SK-N-SH (cell line): ENCODE results near the gene CLEC16A. TPM values are rescaled to one million over a fixed set of nuclear protein-coding genes. Genes with fewer than 3 reads are reported as not detected.
"Not testable (repeated sequence)": the region's sequence is repeated elsewhere in the genome, so short reads cannot be mapped to it uniquely, and the experiment has no call there.

Source experiments
- CTCF ChIA-PET: fragments of 300-600, 350-600 bp; formaldehyde crosslinking; extraction: SDS; loops from one replicate; lab custom pipeline; 2021; lab: Yijun Ruan, JAX
- POLR2A ChIA-PET: fragments of 350-600 bp; sonication (Branson Sonifier 250); formaldehyde crosslinking; extraction: SDS; loops from one replicate; lab custom pipeline; 2020; ENCODE audit warnings: antibody characterized with exemption, inconsistent platforms; lab: Yijun Ruan, JAX
- DNase-seq: peaks from one replicate; pipeline ENCODE4 v3.0.0; 2012
- H2AFZ ChIP-seq: fragments of 200-600 bp; sonication (generic); 2 replicates; pipeline ENCODE4 v1.8.1; 2016; ENCODE audit warnings: antibody characterized with exemption, mild to moderate bottlenecking, low read depth
- H3F3A ChIP-seq: fragments of 200-600 bp; sonication (generic); replicated peaks from 2 replicates; pipeline ENCODE3; 2016; ENCODE audit warnings: antibody characterized with exemption, mild to moderate bottlenecking; ENCODE audit not compliant: insufficient read depth
- H3K27ac ChIP-seq, 2 experiments: fragments of 200-500 bp in 1 of 2; fragments of 200-600 bp in 1 of 2; sonication (Bioruptor generic) in 1 of 2; sonication (generic), shearing (Covaris generic) in 1 of 2; 2 replicates each; pipeline versions ENCODE4 v1.5.1 to v1.6.1; 2014 to 2016; ENCODE audit warnings: low read depth in 2 of 2, inconsistent platforms in 1 of 2, low read length in 1 of 2, mild to moderate bottlenecking in 1 of 2, mixed read lengths in 1 of 2
- H3K27me3 ChIP-seq: fragments of 200-600 bp; sonication (generic), shearing (Covaris generic); 2 replicates; pipeline ENCODE4 v1.6.1; 2016; ENCODE audit warnings: mixed run types; ENCODE audit not compliant: insufficient read depth
- H3K36me3 ChIP-seq, 2 experiments: fragments of 200-500 bp in 1 of 2; fragments of 200-600 bp in 1 of 2; sonication (Bioruptor generic) in 1 of 2; sonication (generic) in 1 of 2; replicated peaks in 1 of 2; 2 replicates each; pipeline versions ENCODE3 to v1.5.1; 2014 to 2016; ENCODE audit warnings: low read length in 1 of 2, mild to moderate bottlenecking in 1 of 2; ENCODE audit not compliant: insufficient read depth in 2 of 2, control insufficient read depth in 1 of 2
- H3K4me1 ChIP-seq, 2 experiments: fragments of 200-500 bp in 1 of 2; fragments of 200-600 bp in 1 of 2; sonication (Bioruptor generic) in 1 of 2; sonication (generic), shearing (Covaris generic) in 1 of 2; 2 replicates each; pipeline versions ENCODE4 v1.5.1 to v1.6.1; 2014 to 2016; ENCODE audit warnings: low read depth in 1 of 2, low read length in 1 of 2, mixed run types in 1 of 2; ENCODE audit not compliant: insufficient read depth in 2 of 2, control insufficient read depth in 1 of 2
- H3K4me2 ChIP-seq: fragments of 200-600 bp; sonication (generic), shearing (Covaris generic); 2 replicates; pipeline ENCODE4 v1.6.1; 2017; ENCODE audit warnings: mixed run types
- H3K4me3 ChIP-seq, 2 experiments: fragments of 200-500 bp in 1 of 2; fragments of 200-600 bp in 1 of 2; sonication (Bioruptor generic) in 1 of 2; sonication (generic), shearing (Covaris generic) in 1 of 2; 2 replicates each; pipeline versions ENCODE4 v1.5.1 to v1.8.1; 2014 to 2016; ENCODE audit warnings: low read depth in 2 of 2, inconsistent platforms in 1 of 2, low read length in 1 of 2, mild to moderate bottlenecking in 1 of 2, mixed read lengths in 1 of 2, moderate library complexity in 1 of 2
- H3K79me2 ChIP-seq: fragments of 200-600 bp; sonication (generic); 2 replicates; pipeline ENCODE4 v1.8.1; 2017; ENCODE audit warnings: mild to moderate bottlenecking; ENCODE audit not compliant: insufficient read depth
- H3K9ac ChIP-seq: fragments of 200-600 bp; sonication (generic); 2 replicates; pipeline ENCODE4 v1.6.1; 2017; ENCODE audit warnings: mixed run types
- H3K9me2 ChIP-seq: fragments of 200-600 bp; sonication (generic); 2 replicates; pipeline ENCODE4 v1.6.1; 2017; ENCODE audit warnings: mixed run types
- H3K9me3 ChIP-seq: fragments of 200-600 bp; sonication (generic); 2 replicates; pipeline ENCODE4 v1.6.1; 2017; ENCODE audit warnings: mixed run types, mild to moderate bottlenecking, moderate library complexity
- H4K20me1 ChIP-seq: fragments of 200-600 bp; sonication (generic); 2 replicates; pipeline ENCODE4 v1.6.1; 2017; ENCODE audit warnings: mild to moderate bottlenecking, mixed run types; ENCODE audit not compliant: insufficient read depth
- CTCF ChIP-seq: fragments of 200-600 bp; sonication (generic); IDR thresholded peaks from 2 replicates; pipeline ENCODE4 v1.6.1; 2017; ENCODE audit warnings: antibody characterized with exemption, mild to moderate bottlenecking, moderate library complexity
- ELF1 ChIP-seq: IDR thresholded peaks from 2 replicates; pipeline ENCODE4 v1.4.0; 2012
- EZH2phosphoT487 ChIP-seq: fragments of 200-600 bp; sonication (generic); IDR thresholded peaks from 2 replicates; pipeline ENCODE4 v1.6.1; 2017; ENCODE audit warnings: low read depth, mixed run types, mild to moderate bottlenecking, antibody characterized with exemption, moderate library complexity, borderline replicate concordance
- GABPA ChIP-seq: IDR thresholded peaks from 2 replicates; pipeline ENCODE4 v1.4.0; 2012; ENCODE audit warnings: low read depth, mild to moderate bottlenecking
- MXI1 ChIP-seq: IDR thresholded peaks from 2 replicates; pipeline ENCODE4 v1.6.1; 2012; ENCODE audit warnings: mild to moderate bottlenecking, low read depth, low read length, improper control_type of control experiment
- RAD21 ChIP-seq: IDR thresholded peaks from 2 replicates; pipeline ENCODE4 v1.6.1; 2012; ENCODE audit warnings: mild to moderate bottlenecking, low read length
- RXRA ChIP-seq: IDR thresholded peaks from 2 replicates; pipeline ENCODE4 v1.4.0; 2012; ENCODE audit warnings: low read depth, mild to moderate bottlenecking, borderline replicate concordance
- SMC3 ChIP-seq: IDR thresholded peaks from 2 replicates; pipeline ENCODE4 v1.6.1; 2012; ENCODE audit warnings: low read depth, low read length, improper control_type of control experiment
- USF1 ChIP-seq: IDR thresholded peaks from 2 replicates; pipeline ENCODE4 v1.4.0; 2012; ENCODE audit warnings: low read depth, borderline replicate concordance
- WGBS: methylation state at CpG from one replicate; pipeline ENCODE4 v1.1.6; 2017; ENCODE audit warnings: low lambda C conversion rate; 5-methylcytosine and 5-hydroxymethylcytosine counted together
- polyA plus RNA-seq, 3 experiments: library from polyadenylated mRNA; depleted of rRNA; stranded (reverse); fragments of >200 nt; gene quantifications; 2 replicates each; pipeline ENCODE4 v1.2.3, GENCODE V29; 2012

CLEC16A gene
- polyA plus RNA-seq, 1 of the 3 experiments (the other 2 are of a cell fraction): 13.7 TPM

GRCh38 chr16:11101695-11102522 lies 157.5 kb downstream of the CLEC16A start:
- no peaks in the 10 kb centered on the region for H3K27me3 ChIP-seq
- H3K9me2 ChIP-seq: no peaks in the 10 kb centered on the region
- no peaks in the 10 kb centered on the region for H3K36me3 ChIP-seq
- no peaks in the 10 kb centered on the region for H4K20me1 ChIP-seq
- H3K9me3 ChIP-seq: no peaks in the 10 kb centered on the region
- peaks cover 29% of the 10 kb centered on the region for H3F3A ChIP-seq
- no peak for DNase-seq
- H3K9ac ChIP-seq: no peak overlapping the region
- H3K79me2 ChIP-seq: no peaks in the 10 kb centered on the region
- CTCF ChIA-PET: interaction anchor here (0.7 to 1.6 kb wide), 10 partner anchors 14 to 155 kb away, joined by 3 to 13 read pairs (median 4); partner anchors contain the start of gene SOCS1
- H3K27ac ChIP-seq: no peak overlapping the region
- TF ChIP-seq RXRA (no peak), ELF1 (no peak), RAD21 (peak; percentile 40), GABPA (no peak), SMC3 (no peak), MXI1 (no peak), CTCF (peak; percentile 24; the same call in 1 of the 2 replicates)
- POLR2A ChIA-PET: interaction anchor here (1.0 kb wide), 1 partner anchor 154 kb away, joined by 3 read pairs; the partner anchor contains the start of gene SOCS1
- no peak overlapping the region for H3K4me3 ChIP-seq
- no peak overlapping the region for H3K4me2 ChIP-seq
- H2AFZ ChIP-seq: no peak overlapping the region
- H3K4me1 ChIP-seq: peaks cover 30 to 31% of the 10 kb centered on the region in 2 experiments
- WGBS: 73% methylated on average over 9 of the region's 9 CpGs

- TF ChIP-seq USF1: no peak
- no peak for TF ChIP-seq EZH2phosphoT487
- TF ChIP-seq CTCF: no peak
- peaks cover 26% of the 10 kb centered on the region in 2 experiments for H3K4me1 ChIP-seq
- POLR2A ChIA-PET: interaction anchor here (1.0 kb wide), 1 partner anchor 153 kb away, joined by 3 read pairs; the partner anchor contains the start of gene SOCS1
These were observed 158.1 kb downstream of the CLEC16A start for GRCh38 chr16:11102523-11102898.

GRCh38 chr16:11103301-11103700 lies 158.9 kb downstream of the CLEC16A start:
- DNase-seq, H4K20me1 ChIP-seq, H3K9ac ChIP-seq, H3K9me3 ChIP-seq, H2AFZ ChIP-seq, H3K27me3 ChIP-seq, H3K4me3 ChIP-seq, H3K36me3 ChIP-seq, H3K79me2 ChIP-seq, H3K9me2 ChIP-seq, H3K4me2 ChIP-seq, POLR2A ChIA-PET, H3K27ac ChIP-seq: not testable (repeated sequence)
- WGBS: 96% methylated on average over 5 of the region's 5 CpGs
- Histone ChIP-seq H3K4me1 (peaks cover 20 to 26% of the 10 kb centered on the region in 2 experiments), H3F3A (peaks cover 29% of the 10 kb centered on the region)
- CTCF ChIA-PET: interaction anchor here (1.1 to 1.6 kb wide), 6 partner anchors 15 to 153 kb away, joined by 3 to 13 read pairs (median 4); partner anchors contain the start of gene SOCS1

More at GRCh38 chr16:11102523-11102898, 158.1 kb downstream of the CLEC16A start:
- peaks cover 29% of the 10 kb centered on the region for H3F3A ChIP-seq
- no peak overlapping the region for H3K27ac ChIP-seq
- no peaks in the 10 kb centered on the region for H4K20me1 ChIP-seq
- no peaks in the 10 kb centered on the region for H3K79me2 ChIP-seq
- H3K27me3 ChIP-seq: no peaks in the 10 kb centered on the region
- CTCF ChIA-PET: interaction anchor here (0.7 to 1.6 kb wide), 9 partner anchors 15 to 154 kb away, joined by 3 to 13 read pairs (median 4); partner anchors contain the start of gene SOCS1
- no peaks in the 10 kb centered on the region for H3K9me2 ChIP-seq
- WGBS: 89% methylated on average over 3 of the region's 3 CpGs
- no peak overlapping the region for H2AFZ ChIP-seq
- no peaks in the 10 kb centered on the region for H3K9me3 ChIP-seq
- no peak overlapping the region for H3K4me2 ChIP-seq
- H3K9ac ChIP-seq: no peak overlapping the region
- no peak overlapping the region for H3K4me3 ChIP-seq
- no peak for DNase-seq
- no peaks in the 10 kb centered on the region for H3K36me3 ChIP-seq
